NCI-H128 (cell line): Measurements from ENCODE around the gene PDAP1.
"Not testable (repeated sequence)": the region's sequence is repeated elsewhere in the genome, so short reads cannot be mapped to it uniquely, and the experiment has no call there.

Experiments
- DNase-seq: peaks from one replicate; lab custom pipeline; 2025; ENCODE audit not compliant: unreplicated experiment; lab: John Stamatoyannopoulos, UW

Gene PDAP1

GRCh38 chr7:99428972-99429566 lies 20.7 kb upstream of the PDAP1 start:
- DNase-seq = no peak

GRCh38 chr7:99424932-99425730 lies 16.7 kb upstream of the PDAP1 start:
- DNase-seq = no peak

- no peak for DNase-seq
Observed at GRCh38 chr7:99422625-99423024, 14.2 kb upstream of the PDAP1 start.

- peak; percentile 27 for DNase-seq
Observed at GRCh38 chr7:99422186-99422585, 13.8 kb upstream of the PDAP1 start.

- no peak for DNase-seq
Observed at GRCh38 chr7:99420986-99421385, 12.6 kb upstream of the PDAP1 start.

- DNase-seq = no peak
Observed at GRCh38 chr7:99420213-99420612, 11.8 kb upstream of the PDAP1 start.

GRCh38 chr7:99419323-99420021 lies 11.1 kb upstream of the PDAP1 start:
- DNase-seq = no peak

DNA sequence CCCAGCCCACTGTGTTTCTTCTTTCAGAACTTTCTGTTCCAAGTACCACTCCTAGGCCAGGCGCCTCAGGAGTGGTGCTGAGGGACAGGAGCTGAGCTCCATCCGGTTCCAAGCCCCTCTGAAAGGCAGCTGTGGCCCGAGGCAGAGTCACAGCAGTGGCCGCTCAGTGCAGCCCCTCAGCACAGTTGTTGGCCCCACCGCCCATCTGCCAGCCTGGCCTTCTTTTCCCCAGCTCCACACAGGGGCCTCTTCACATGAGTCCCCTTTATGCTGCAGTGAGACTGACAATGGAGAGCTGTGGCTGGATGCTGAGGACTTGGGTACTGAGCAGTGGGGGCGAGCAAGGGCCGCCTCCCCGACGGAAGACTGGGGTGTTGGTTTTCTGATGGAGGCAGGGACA lies 9.9 kb upstream of the PDAP1 start:
- DNase-seq = no peak

DNA sequence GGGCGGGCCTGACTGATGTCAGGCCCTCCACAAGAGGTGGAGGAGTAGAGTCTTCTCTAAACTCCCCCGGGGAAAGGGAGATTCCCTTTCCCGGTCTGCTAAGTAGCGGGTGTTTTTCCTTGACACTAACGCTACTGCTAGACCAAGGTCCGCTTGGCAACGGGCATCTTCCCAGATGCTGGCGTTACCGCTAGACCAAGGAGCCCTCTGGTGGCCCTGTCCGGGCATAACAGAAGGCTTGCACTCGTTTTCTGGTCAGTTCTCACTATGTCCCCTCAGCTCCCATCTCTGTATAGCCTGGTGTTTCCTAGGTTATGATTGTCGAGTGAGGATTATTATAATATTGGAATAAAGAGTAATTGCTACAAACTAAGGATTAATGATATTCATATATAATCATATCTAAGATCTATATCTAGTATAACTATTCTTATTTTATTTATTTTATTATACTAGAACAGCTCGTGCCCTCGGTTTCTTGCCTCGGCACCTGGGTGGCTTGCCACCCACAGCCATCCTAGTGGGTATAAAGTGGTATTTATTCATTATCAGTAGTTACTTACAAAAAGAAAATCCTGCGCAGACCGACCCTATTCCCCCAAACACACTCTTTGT lies 7.2 kb upstream of the PDAP1 start:
- DNase-seq = not testable (repeated sequence)

- no peak for DNase-seq
Observed at GRCh38 chr7:99410635-99411034, 2.2 kb upstream of the PDAP1 start.

GRCh38 chr7:99409806-99410205 lies 1.4 kb upstream of the PDAP1 start:
- DNase-seq = no peak

DNA sequence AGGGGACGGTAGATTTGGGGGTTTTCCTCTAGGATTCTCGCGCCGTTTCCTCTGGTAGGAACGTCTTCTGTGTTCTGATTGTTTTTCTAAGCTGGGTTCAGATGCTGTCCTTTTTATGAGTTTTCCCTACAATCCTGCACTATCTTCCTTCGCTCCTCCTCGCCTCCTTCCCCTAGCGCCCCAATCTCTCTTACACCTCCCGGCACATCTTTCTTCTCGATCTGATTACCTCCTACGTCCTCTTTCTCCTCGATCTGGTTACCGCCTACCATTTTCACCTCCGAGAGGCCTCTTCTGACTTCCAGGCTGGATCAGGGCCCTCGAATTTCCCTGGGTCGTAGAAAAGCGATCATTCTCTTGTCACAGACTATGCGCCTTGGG lies 785 bp upstream of the PDAP1 start:
- no peak for DNase-seq

GRCh38 chr7:99407872-99408378 lies 472 bp downstream of the PDAP1 start:
- DNase-seq = no peak

- DNase-seq = no peak
Observed at GRCh38 chr7:99406557-99406956, 1.8 kb downstream of the PDAP1 start.

GRCh38 chr7:99404977-99405320 lies 3.4 kb downstream of the PDAP1 start:
- no peak for DNase-seq

GRCh38 chr7:99404235-99404976 lies 4.0 kb downstream of the PDAP1 start:
- no peak for DNase-seq

DNA sequence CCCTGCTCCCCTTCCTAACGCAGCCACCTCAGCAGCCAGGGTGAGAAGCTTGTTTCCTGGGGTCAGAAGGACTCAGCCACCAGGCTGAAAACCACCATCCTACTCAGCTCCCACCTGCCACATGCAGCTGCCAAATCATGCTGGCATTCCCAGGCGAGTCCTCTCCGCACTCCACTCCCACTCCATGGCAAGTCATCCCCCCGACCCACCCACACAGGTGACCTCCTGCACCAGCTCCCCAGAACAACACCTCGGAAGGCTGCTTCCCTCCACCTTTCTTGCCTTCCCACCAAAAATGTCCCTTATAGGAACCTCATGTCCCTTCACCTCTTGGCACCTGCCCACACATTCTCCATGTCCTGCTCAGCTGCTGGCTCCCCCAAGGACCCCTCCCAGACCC lies 4.6 kb downstream of the PDAP1 start:
- no peak for DNase-seq

- no peak for DNase-seq
Observed at GRCh38 chr7:99402854-99403253, 5.5 kb downstream of the PDAP1 start.

GRCh38 chr7:99399597-99399996 lies 8.8 kb downstream of the PDAP1 start:
- DNase-seq = no peak

DNA sequence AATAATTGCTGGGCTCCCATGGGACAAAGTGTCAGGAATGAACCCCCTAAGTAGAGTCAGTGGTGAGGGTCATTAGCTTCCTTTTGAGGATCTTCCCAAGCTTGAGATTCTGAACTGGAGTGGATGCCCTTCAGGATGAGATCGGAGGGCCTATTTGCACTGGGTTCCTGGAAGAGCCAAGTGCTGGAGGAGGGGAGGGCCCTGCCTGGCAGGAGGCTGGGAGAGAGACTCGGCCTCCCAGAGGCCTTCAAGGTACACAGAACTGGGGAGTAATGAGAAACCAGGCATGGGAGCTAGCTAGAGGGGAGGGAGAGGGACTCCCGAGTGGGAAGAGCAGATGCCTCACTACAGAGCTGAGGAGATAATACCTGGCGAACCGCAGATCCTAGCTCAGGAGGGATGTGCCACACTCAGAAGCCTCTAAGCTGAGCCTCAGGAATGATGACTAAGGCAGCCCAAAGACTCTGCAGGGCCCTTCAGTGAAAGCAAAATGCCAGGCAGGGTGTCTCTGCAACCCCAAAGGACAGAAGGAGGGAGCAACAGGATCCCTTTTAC lies 9.4 kb downstream of the PDAP1 start:
- no peak for DNase-seq
